ENCODE measurements around the gene PPIB.

Gene PPIB

GRCh38 chr15:64158363-64159134 is 4.3 kb downstream of the PPIB start:
- Histone ChIP-seq H3K36me3 (ENCODE audit: control insufficient read depth, insufficient read depth, low read length) (peaks cover 59% of the 10 kb centered on the region), H3K27ac (ENCODE audit: insufficient read depth, low read length, poor library complexity, severe bottlenecking) (no peak overlapping the region), H3K4me3 (ENCODE audit: insufficient read depth, low read depth, low read length, poor library complexity, severe bottlenecking) (no peak overlapping the region), H3K4me1 (ENCODE audit: control insufficient read depth, insufficient read depth, low read length, poor library complexity, severe bottlenecking) (peaks cover 20% of the 10 kb centered on the region), H3K9me3 (ENCODE audit: control insufficient read depth, low read length) (no peaks in the 10 kb centered on the region), H3K27me3 (replicated peaks; ENCODE audit: control insufficient read depth, insufficient read depth, low read length, poor library complexity, severe bottlenecking) (no peaks in the 10 kb centered on the region)
- no peak for DNase-seq

- Histone ChIP-seq H3K36me3 (ENCODE audit: control insufficient read depth, insufficient read depth, low read length) (peaks cover 59% of the 10 kb centered on the region), H3K9me3 (ENCODE audit: control insufficient read depth, low read length) (no peaks in the 10 kb centered on the region), H3K4me1 (ENCODE audit: control insufficient read depth, insufficient read depth, low read length, poor library complexity, severe bottlenecking) (peaks cover 29% of the 10 kb centered on the region), H3K27ac (ENCODE audit: insufficient read depth, low read length, poor library complexity, severe bottlenecking) (no peak overlapping the region), H3K27me3 (replicated peaks; ENCODE audit: control insufficient read depth, insufficient read depth, low read length, poor library complexity, severe bottlenecking) (peaks cover under 1% of the 10 kb centered on the region), H3K4me3 (ENCODE audit: insufficient read depth, low read depth, low read length, poor library complexity, severe bottlenecking) (no peak overlapping the region)
- no peak for DNase-seq
Measured at GRCh38 chr15:64157599-64158125, 5.2 kb downstream of the PPIB start.

GRCh38 chr15:64156652-64157331 is 6.0 kb downstream of the PPIB start:
- peaks cover 30% of the 10 kb centered on the region for H3K4me1 ChIP-seq (ENCODE audit: control insufficient read depth, insufficient read depth, low read length, poor library complexity, severe bottlenecking)

GRCh38 chr15:64155802-64156651 is 6.8 kb downstream of the PPIB start:
- peaks cover 29% of the 10 kb centered on the region for H3K4me1 ChIP-seq (ENCODE audit: control insufficient read depth, insufficient read depth, low read length, poor library complexity, severe bottlenecking)
- H3K27ac ChIP-seq (ENCODE audit: insufficient read depth, low read length, poor library complexity, severe bottlenecking): no peak overlapping the region
- peaks cover 12% of the 10 kb centered on the region for H3K27me3 ChIP-seq (replicated peaks; ENCODE audit: control insufficient read depth, insufficient read depth, low read length, poor library complexity, severe bottlenecking)
- H3K36me3 ChIP-seq (ENCODE audit: control insufficient read depth, insufficient read depth, low read length): peaks cover 59% of the 10 kb centered on the region
- H3K9me3 ChIP-seq (ENCODE audit: control insufficient read depth, low read length): no peaks in the 10 kb centered on the region
- no peak for DNase-seq
- H3K4me3 ChIP-seq (ENCODE audit: insufficient read depth, low read depth, low read length, poor library complexity, severe bottlenecking): no peak overlapping the region

More at GRCh38 chr15:64156652-64157331, 6.0 kb downstream of the PPIB start:
- no peak for DNase-seq
- H3K27me3 ChIP-seq (replicated peaks; ENCODE audit: control insufficient read depth, insufficient read depth, low read length, poor library complexity, severe bottlenecking): peaks cover 9% of the 10 kb centered on the region
- peaks cover 59% of the 10 kb centered on the region for H3K36me3 ChIP-seq (ENCODE audit: control insufficient read depth, insufficient read depth, low read length)
- no peak overlapping the region for H3K27ac ChIP-seq (ENCODE audit: insufficient read depth, low read length, poor library complexity, severe bottlenecking)
- no peak overlapping the region for H3K4me3 ChIP-seq (ENCODE audit: insufficient read depth, low read depth, low read length, poor library complexity, severe bottlenecking)
- no peaks in the 10 kb centered on the region for H3K9me3 ChIP-seq (ENCODE audit: control insufficient read depth, low read length)

- H3K27ac ChIP-seq (ENCODE audit: insufficient read depth, low read length, poor library complexity, severe bottlenecking): no peak overlapping the region
- peak; percentile 71 to 80 (median 75) for DNase-seq
- no peaks in the 10 kb centered on the region for H3K9me3 ChIP-seq (ENCODE audit: control insufficient read depth, low read length)
- H3K27me3 ChIP-seq (replicated peaks; ENCODE audit: control insufficient read depth, insufficient read depth, low read length, poor library complexity, severe bottlenecking): peaks cover 12% of the 10 kb centered on the region
- peaks cover 23% of the 10 kb centered on the region for H3K4me1 ChIP-seq (ENCODE audit: control insufficient read depth, insufficient read depth, low read length, poor library complexity, severe bottlenecking)
- H3K4me3 ChIP-seq (ENCODE audit: insufficient read depth, low read depth, low read length, poor library complexity, severe bottlenecking): no peak overlapping the region
- peaks cover 42% of the 10 kb centered on the region for H3K36me3 ChIP-seq (ENCODE audit: control insufficient read depth, insufficient read depth, low read length)
Measured at GRCh38 chr15:64153480-64154367, 9.1 kb downstream of the PPIB start.

GRCh38 chr15:64152507-64153387 is 10.1 kb downstream of the PPIB start:
- peak overlapping the region; percentile 51 for H3K4me3 ChIP-seq (ENCODE audit: insufficient read depth, low read depth, low read length, poor library complexity, severe bottlenecking)
- no peaks in the 10 kb centered on the region for H3K9me3 ChIP-seq (ENCODE audit: control insufficient read depth, low read length)
- H3K4me1 ChIP-seq (ENCODE audit: control insufficient read depth, insufficient read depth, low read length, poor library complexity, severe bottlenecking): peaks cover 23% of the 10 kb centered on the region
- no peak for DNase-seq
- H3K27ac ChIP-seq (ENCODE audit: insufficient read depth, low read length, poor library complexity, severe bottlenecking): no peak overlapping the region
- peaks cover 32% of the 10 kb centered on the region for H3K36me3 ChIP-seq (ENCODE audit: control insufficient read depth, insufficient read depth, low read length)
- H3K27me3 ChIP-seq (replicated peaks; ENCODE audit: control insufficient read depth, insufficient read depth, low read length, poor library complexity, severe bottlenecking): peaks cover 12% of the 10 kb centered on the region

- H3K9me3 ChIP-seq (ENCODE audit: control insufficient read depth, low read length): no peaks in the 10 kb centered on the region
- DNase-seq: peak in 2 of 3 donors; percentile 6 to 12
- peaks cover 12% of the 10 kb centered on the region for H3K27me3 ChIP-seq (replicated peaks; ENCODE audit: control insufficient read depth, insufficient read depth, low read length, poor library complexity, severe bottlenecking)
- H3K4me1 ChIP-seq (ENCODE audit: control insufficient read depth, insufficient read depth, low read length, poor library complexity, severe bottlenecking): peaks cover 23% of the 10 kb centered on the region
- no peak within 1 kb of the TSS for H3K27ac ChIP-seq (ENCODE audit: insufficient read depth, low read length, poor library complexity, severe bottlenecking)
- H3K36me3 ChIP-seq (ENCODE audit: control insufficient read depth, insufficient read depth, low read length): peaks cover 24% of the 10 kb centered on the region
- peak within 1 kb of the TSS; percentile 51 for H3K4me3 ChIP-seq (ENCODE audit: insufficient read depth, low read depth, low read length, poor library complexity, severe bottlenecking)
Measured at GRCh38 chr15:64151727-64152506, 10.9 kb downstream of the PPIB start, which contains the start of gene SNX22. Gene SNX22 (plus strand): TSS chr15:64151731. CDS start chr15:64151776, 45 bp downstream.

GRCh38 chr15:64149893-64150578 is 12.8 kb downstream of the PPIB start:
- Histone ChIP-seq H3K9me3 (ENCODE audit: control insufficient read depth, low read length) (no peaks in the 10 kb centered on the region), H3K4me1 (ENCODE audit: control insufficient read depth, insufficient read depth, low read length, poor library complexity, severe bottlenecking) (peaks cover 23% of the 10 kb centered on the region), H3K4me3 (ENCODE audit: insufficient read depth, low read depth, low read length, poor library complexity, severe bottlenecking) (no peak overlapping the region), H3K36me3 (ENCODE audit: control insufficient read depth, insufficient read depth, low read length) (peaks cover 5% of the 10 kb centered on the region), H3K27me3 (replicated peaks; ENCODE audit: control insufficient read depth, insufficient read depth, low read length, poor library complexity, severe bottlenecking) (peaks cover 12% of the 10 kb centered on the region), H3K27ac (ENCODE audit: insufficient read depth, low read length, poor library complexity, severe bottlenecking) (no peak overlapping the region)
- no peak for DNase-seq

Measured in effector memory CD4-positive, alpha-beta T cell (primary cell).